Fibroblast of skin of right biceps (primary cell): ENCODE results near the gene ROR1.

ENCODE experiments used
- DNase-seq: peaks from one replicate; pipeline ENCODE4 v3.0.0-alpha.2; 2013

Gene ROR1

GRCh38 chr1:63940440-63940839 is 166.6 kb downstream of the ROR1 start:
- DNase-seq, result no peak

- no peak for DNase-seq
Measured at GRCh38 chr1:63943393-63943792, 169.6 kb downstream of the ROR1 start.

GRCh38 chr1:63945943-63946342 is 172.1 kb downstream of the ROR1 start:
- DNase-seq, result no peak

GRCh38 chr1:63946866-63947491 is 173.2 kb downstream of the ROR1 start:
- peak; percentile 36 for DNase-seq

GRCh38 chr1:63947904-63948303 is 174.1 kb downstream of the ROR1 start:
- DNase-seq, result no peak

- DNase-seq, result peak; percentile 8
Measured at GRCh38 chr1:63950023-63950422, 176.2 kb downstream of the ROR1 start.

- DNase-seq, result peak; percentile 22
Measured at GRCh38 chr1:63951059-63951946, 177.5 kb downstream of the ROR1 start.

- DNase-seq, result no peak
Measured at GRCh38 chr1:63954187-63954586, 180.4 kb downstream of the ROR1 start.

GRCh38 chr1:63955370-63956145 is 181.7 kb downstream of the ROR1 start:
- DNase-seq, result peak; percentile 14

- no peak for DNase-seq
Measured at GRCh38 chr1:63958556-63958955, 184.7 kb downstream of the ROR1 start.

GRCh38 chr1:63960326-63960725 is 186.5 kb downstream of the ROR1 start:
- no peak for DNase-seq

- DNase-seq, result no peak
Measured at GRCh38 chr1:63966016-63966415, 192.2 kb downstream of the ROR1 start.

GRCh38 chr1:63967901-63968300 is 194.1 kb downstream of the ROR1 start:
- DNase-seq, result peak; percentile 74

- peak; percentile 53 for DNase-seq
Measured at GRCh38 chr1:63968663-63969440, 195.0 kb downstream of the ROR1 start.

GRCh38 chr1:63969441-63969901 is 195.7 kb downstream of the ROR1 start:
- no peak for DNase-seq

- no peak for DNase-seq
Measured at GRCh38 chr1:63971557-63971956, 197.7 kb downstream of the ROR1 start.

GRCh38 chr1:63973005-63973419 is 199.2 kb downstream of the ROR1 start:
- DNase-seq, result no peak

- DNase-seq, result no peak
Measured at GRCh38 chr1:63974966-63975365, 201.1 kb downstream of the ROR1 start.

GRCh38 chr1:63975481-63975880 is 201.7 kb downstream of the ROR1 start:
- DNase-seq, result no peak

- DNase-seq, result no peak
Measured at GRCh38 chr1:63976006-63976405, 202.2 kb downstream of the ROR1 start.

GRCh38 chr1:63977466-63977865 is 203.6 kb downstream of the ROR1 start:
- no peak for DNase-seq

- no peak for DNase-seq
Measured at GRCh38 chr1:63980740-63981407, 207.1 kb downstream of the ROR1 start.
